GM12874 (cell line): Measurements from ENCODE around the gene SS18.

Source experiments
- CTCF ChIP-seq: IDR thresholded peaks from 2 replicates; pipeline ENCODE4 v1.5.1; 2011; ENCODE audit warnings: low read depth, mild to moderate bottlenecking, control low read depth, low read length, moderate library complexity; ENCODE audit not compliant: insufficient read depth

Gene SS18

GRCh38 chr18:26090130-26091046 lies at the start of gene SS18:
SS18 (minus strand) TSS chr18:26090613; CDS start chr18:26090569, 44 bp downstream.
- no peak for TF ChIP-seq CTCF

- no peak for TF ChIP-seq CTCF
These were observed 45.1 kb upstream of the SS18 start for GRCh38 chr18:26135548-26135947.

GRCh38 chr18:26134107-26134506 lies 43.7 kb upstream of the SS18 start:
- no peak for TF ChIP-seq CTCF

GRCh38 chr18:26133652-26134051 lies 43.2 kb upstream of the SS18 start, which contains the start of gene PSMA8:
PSMA8 (plus strand) TSS chr18:26133869; CDS start chr18:26133966, 97 bp downstream.
- TF ChIP-seq CTCF = no peak

GRCh38 chr18:26127786-26128185 lies 37.4 kb upstream of the SS18 start:
- TF ChIP-seq CTCF = no peak

- TF ChIP-seq CTCF = no peak
These were observed 31.1 kb upstream of the SS18 start for GRCh38 chr18:26121476-26121875.

GRCh38 chr18:26119246-26119645 lies 28.8 kb upstream of the SS18 start:
- TF ChIP-seq CTCF = no peak
